ENCODE data around the gene BHLHA15.

- TF ChIP-seq GATA2 (IDR thresholded peaks at IDR 0.05; ENCODE audit: low read depth, low read length) (no peak), GATA3 (IDR thresholded peaks at IDR 0.05; ENCODE audit: low read depth, low read length) (no peak)
These were observed 30.5 kb upstream of the BHLHA15 start for GRCh38 chr7:98180751-98181150.
